K562 (cell line): ENCODE data around the gene USP11. TPM values are rescaled to one million over a fixed set of nuclear protein-coding genes. Genes with fewer than 3 reads are reported as not detected.
A peak's percentile ranks its signal among the peaks of the same experiment; 100 is the strongest.

Experiments used
- CTBP1 ChIP-seq: fragments of 450-650 bp; IDR thresholded peaks from 2 replicates; pipeline ENCODE4 v1.6.1; 2016; ENCODE audit warnings: borderline replicate concordance
- ELF2 ChIP-seq: fragments of 250-450 bp; sonication (Bioruptor Pico); IDR thresholded peaks from 2 replicates; pipeline ENCODE4 v1.5.0; 2021; ENCODE audit warnings: mild to moderate bottlenecking
- FOSL1 ChIP-seq: fragments of 200-800 bp; sonication (Bioruptor generic); conservative IDR thresholded peaks from 2 replicates; pipeline ENCODE4 v1.6.1; 2016; ENCODE audit warnings: missing genetic modification characterization, missing compliant biosample characterization
- FOXA1 ChIP-seq: fragments of 450-650 bp; IDR thresholded peaks from 2 replicates; pipeline ENCODE4 v1.6.1; 2016; ENCODE audit warnings: mild to moderate bottlenecking, borderline replicate concordance
- MEIS2 ChIP-seq: fragments of 450-650 bp; IDR thresholded peaks from 2 replicates; pipeline ENCODE4 v1.6.1; 2014; ENCODE audit warnings: mild to moderate bottlenecking; ENCODE audit not compliant: partially characterized antibody
- NONO ChIP-seq, 2 experiments: fragments of 200-400 bp in 1 of 2; fragments of 450-650 bp in 1 of 2; formaldehyde crosslinking in 1 of 2; IDR thresholded peaks; 2 replicates each; pipeline ENCODE4 v1.6.1; 2017; ENCODE audit warnings: low read depth in 2 of 2, mild to moderate bottlenecking in 2 of 2, moderate library complexity in 2 of 2, low read length in 1 of 2
- NR3C1 ChIP-seq: sonication (generic); formaldehyde crosslinking; IDR thresholded peaks from 2 replicates; pipeline ENCODE4 v1.8.1; 2022; ENCODE audit warnings: missing genetic modification reagents
- PML ChIP-seq: IDR thresholded peaks from 2 replicates; pipeline ENCODE4 v1.6.1; 2012; ENCODE audit warnings: low read length, inconsistent platforms
- POLR2G ChIP-seq: fragments of 200-400 bp; formaldehyde crosslinking; IDR thresholded peaks from 2 replicates; pipeline ENCODE4 v1.6.1; 2017; ENCODE audit warnings: low read depth, mild to moderate bottlenecking, antibody characterized with exemption, low read length, moderate library complexity
- POLR2H ChIP-seq: IDR thresholded peaks from 2 replicates; pipeline ENCODE4 v1.6.1; 2016; ENCODE audit warnings: missing genetic modification characterization, low read depth, mild to moderate bottlenecking, control low read depth, missing compliant biosample characterization, moderate library complexity
- SMAD4 ChIP-seq: fragments of 250-450 bp; sonication (Bioruptor Pico); conservative IDR thresholded peaks from 2 replicates; pipeline ENCODE4 v1.8.0; 2021; ENCODE audit warnings: inconsistent platforms, mild to moderate bottlenecking, moderate library complexity
- SMC3 ChIP-seq: conservative IDR thresholded peaks from 2 replicates; pipeline ENCODE4 v1.6.1; 2011; ENCODE audit warnings: low read depth, low read length, improper control_type of control experiment; ENCODE audit not compliant: insufficient read depth
- TAF1 ChIP-seq: IDR thresholded peaks from 2 replicates; pipeline ENCODE4 v1.6.1; 2011; ENCODE audit warnings: mild to moderate bottlenecking, low read length, moderate library complexity; ENCODE audit not compliant: insufficient read depth, control insufficient read depth, severe bottlenecking; ENCODE audit errors: extremely low read depth
- ZNF143 ChIP-seq: sonication (generic); formaldehyde crosslinking; IDR thresholded peaks from 2 replicates; pipeline ENCODE4 v1.9.0; 2022; ENCODE audit warnings: mild to moderate bottlenecking, missing genetic modification reagents
- ZNF146 ChIP-seq: IDR thresholded peaks from one replicate; pipeline ENCODE4 v1.6.1; 2018; ENCODE audit warnings: missing compliant biosample characterization; ENCODE audit not compliant: unreplicated experiment
- ZNF586 ChIP-seq: fragments of 450-650 bp; formaldehyde crosslinking; conservative IDR thresholded peaks from 2 replicates; pipeline ENCODE4 v1.4.0; 2020; ENCODE audit warnings: mild to moderate bottlenecking, moderate library complexity
- ZNF766 ChIP-seq: fragments of 200-800 bp; sonication (Bioruptor generic); conservative IDR thresholded peaks from 2 replicates; pipeline ENCODE4 v1.6.1; 2016; ENCODE audit warnings: missing genetic modification characterization, missing compliant biosample characterization
- ZSCAN32 ChIP-seq: fragments of 450-650 bp; formaldehyde crosslinking; IDR thresholded peaks from 2 replicates; pipeline ENCODE4 v1.4.0; 2020; ENCODE audit warnings: mild to moderate bottlenecking, moderate library complexity
- polyA plus RNA-seq, 8 experiments: library from polyadenylated mRNA; depleted of rRNA in 4 of 8; stranded (reverse) in 5 of 8; unstranded in 3 of 8; fragments of >200 nt; fragmentation: Nextera tagmentation in 2 of 8; fragmentation: Illumina TruSeq in 1 of 8; extraction: Ambion mirVana in 2 of 8; extraction: Trizol in 1 of 8; gene quantifications; 2 replicates each; pipeline versions ENCODE4 v1.2.1 to v1.2.3, GENCODE V29; 2011 to 2014; ENCODE audit warnings: inconsistent platforms in 1 of 8, missing spikeins in 1 of 8
- total RNA-seq, 7 experiments: library from RNA; depleted of rRNA in 6 of 7; stranded (reverse); fragments of >200 nt in 6 of 7; fragmentation: Illumina TruSeq in 2 of 7; extraction: Trizol in 2 of 7; gene quantifications; 2 replicates each; pipeline versions ENCODE4 v1.2.1 to v1.2.3, GENCODE V29; 2011 to 2021; ENCODE audit warnings: low replicate concordance in 1 of 7
- TF ChIP-seq, protein P1 (sequence below): sonication (generic); formaldehyde crosslinking; IDR thresholded peaks from 2 replicates; pipeline ENCODE4 v1.8.0; 2022; ENCODE audit warnings: mild to moderate bottlenecking, missing genetic modification reagents
- TF ChIP-seq, protein P2 (sequence below): sonication (generic); formaldehyde crosslinking; IDR thresholded peaks from 2 replicates; pipeline ENCODE4 v1.5.0; 2020; ENCODE audit warnings: missing genetic modification reagents
- TF ChIP-seq, protein P3 (sequence below), 3 experiments: fragments of 200-800 bp in 1 of 3; sonication (Bioruptor generic) in 1 of 3; sonication (generic) in 1 of 3; formaldehyde crosslinking in 1 of 3; IDR thresholded peaks; 2 replicates each; pipeline versions ENCODE4 v1.6.1 to v1.8.0; 2016 to 2022; ENCODE audit warnings: mild to moderate bottlenecking in 2 of 3, missing compliant biosample characterization in 2 of 3, missing genetic modification characterization in 2 of 3, missing genetic modification reagents in 1 of 3
- TF ChIP-seq, protein P4 (sequence below): sonication (generic); formaldehyde crosslinking; IDR thresholded peaks from 2 replicates; pipeline ENCODE4 v1.8.1; 2022; ENCODE audit warnings: missing genetic modification reagents
- TF ChIP-seq, protein P5 (sequence below): sonication (generic); formaldehyde crosslinking; IDR thresholded peaks from 2 replicates; pipeline ENCODE4 v1.8.0; 2022; ENCODE audit warnings: missing genetic modification reagents, mild to moderate bottlenecking, borderline replicate concordance

Gene USP11
- total and polyA plus RNA-seq, 9 of the 15 experiments (the other 6 are each of a cell fraction or from before 2014, with no cell fraction given), result 2.5 to 29.0 (median 11.7) TPM

DNA sequence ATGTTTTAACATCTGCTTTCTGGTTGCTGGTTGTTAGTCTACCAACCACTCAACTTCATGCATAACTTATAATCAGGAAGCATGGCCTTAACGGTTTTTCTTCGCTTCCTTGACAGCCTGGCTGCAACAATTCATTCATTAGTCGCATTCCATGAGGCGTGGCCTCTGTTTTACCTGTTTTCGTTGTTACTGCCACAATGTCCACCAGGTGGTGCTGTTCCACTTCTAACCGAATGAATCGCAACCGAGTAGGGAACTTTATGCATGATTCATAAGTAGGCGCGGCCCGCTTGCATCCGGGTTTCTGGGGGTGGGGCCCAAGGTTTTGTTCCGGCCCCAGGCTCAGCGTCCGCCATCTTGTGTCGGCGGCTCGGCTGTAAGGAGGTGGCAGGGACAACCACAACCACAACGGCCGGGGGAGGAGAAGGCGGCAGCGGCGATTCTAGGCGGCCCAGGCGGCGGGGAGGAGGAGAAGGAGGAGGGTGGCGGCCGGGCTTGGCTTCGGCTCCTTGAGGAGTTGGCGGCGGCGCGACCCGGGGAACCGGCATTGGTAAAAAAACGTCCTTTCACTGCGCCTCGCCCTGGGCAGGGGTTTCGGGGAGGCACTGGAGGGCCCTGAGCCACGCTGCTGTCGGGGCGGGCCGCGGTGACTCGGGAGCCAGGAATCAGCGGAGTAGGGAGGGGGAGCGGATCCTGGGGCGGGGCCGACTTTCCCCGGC is 39.2 kb upstream of the USP11 start, which contains the start of gene UBA1 (continued):
- TF ChIP-seq NONO (IDR thresholded peaks at IDR 0.05; ENCODE audit: low read depth in 2 of 2, low read length in 1 of 2) (0 out of 4 replicates have a peak, but pooled peaks of 1 of the 2 experiments have one; percentile 32), POLR2G (peak; percentile 97), CTBP1 (no peak; the same call in 1 of the 2 replicates), ZNF766 (CRISPR knock-in tag) (no peak), FOSL1 (tag) (peak; percentile 80), MEIS2 (peak; percentile 66), ZNF586 (CRISPR knock-in tag) (no peak), TAF1 (peak; percentile 77), NR3C1 (CRISPR knock-in tag) (no peak), POLR2H (tag) (peak; percentile 83), ELF2 (CRISPR knock-in tag) (no peak), FOXA1 (no peak), SMC3 (peak; percentile 89), SMAD4 (CRISPR knock-in tag) (0 out of 2 replicates have a peak, but pooled peaks have one; percentile 20), ZNF146 (CRISPR knock-in tag) (no peak), ZSCAN32 (CRISPR knock-in tag) (no peak), ZNF143 (CRISPR knock-in tag) (no peak), PML (peak; percentile 75; the same call in 1 of the 2 replicates)
- TF ChIP-seq, protein P1, sequence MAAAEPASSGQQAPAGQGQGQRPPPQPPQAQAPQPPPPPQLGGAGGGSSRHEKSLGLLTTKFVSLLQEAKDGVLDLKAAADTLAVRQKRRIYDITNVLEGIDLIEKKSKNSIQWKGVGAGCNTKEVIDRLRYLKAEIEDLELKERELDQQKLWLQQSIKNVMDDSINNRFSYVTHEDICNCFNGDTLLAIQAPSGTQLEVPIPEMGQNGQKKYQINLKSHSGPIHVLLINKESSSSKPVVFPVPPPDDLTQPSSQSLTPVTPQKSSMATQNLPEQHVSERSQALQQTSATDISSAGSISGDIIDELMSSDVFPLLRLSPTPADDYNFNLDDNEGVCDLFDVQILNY, result no peak
- TF ChIP-seq, protein P2, sequence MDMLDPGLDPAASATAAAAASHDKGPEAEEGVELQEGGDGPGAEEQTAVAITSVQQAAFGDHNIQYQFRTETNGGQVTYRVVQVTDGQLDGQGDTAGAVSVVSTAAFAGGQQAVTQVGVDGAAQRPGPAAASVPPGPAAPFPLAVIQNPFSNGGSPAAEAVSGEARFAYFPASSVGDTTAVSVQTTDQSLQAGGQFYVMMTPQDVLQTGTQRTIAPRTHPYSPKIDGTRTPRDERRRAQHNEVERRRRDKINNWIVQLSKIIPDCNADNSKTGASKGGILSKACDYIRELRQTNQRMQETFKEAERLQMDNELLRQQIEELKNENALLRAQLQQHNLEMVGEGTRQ (CRISPR knock-in tag), result no peak
- TF ChIP-seq, protein P3, sequence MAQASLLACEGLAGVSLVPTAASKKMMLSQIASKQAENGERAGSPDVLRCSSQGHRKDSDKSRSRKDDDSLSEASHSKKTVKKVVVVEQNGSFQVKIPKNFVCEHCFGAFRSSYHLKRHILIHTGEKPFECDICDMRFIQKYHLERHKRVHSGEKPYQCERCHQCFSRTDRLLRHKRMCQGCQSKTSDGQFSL (CRISPR knock-in tag; IDR thresholded peaks at IDR 0.05), result no peak
- TF ChIP-seq, protein P3 (tag; IDR thresholded peaks at IDR 0.05), result no peak
- TF ChIP-seq, protein P4, sequence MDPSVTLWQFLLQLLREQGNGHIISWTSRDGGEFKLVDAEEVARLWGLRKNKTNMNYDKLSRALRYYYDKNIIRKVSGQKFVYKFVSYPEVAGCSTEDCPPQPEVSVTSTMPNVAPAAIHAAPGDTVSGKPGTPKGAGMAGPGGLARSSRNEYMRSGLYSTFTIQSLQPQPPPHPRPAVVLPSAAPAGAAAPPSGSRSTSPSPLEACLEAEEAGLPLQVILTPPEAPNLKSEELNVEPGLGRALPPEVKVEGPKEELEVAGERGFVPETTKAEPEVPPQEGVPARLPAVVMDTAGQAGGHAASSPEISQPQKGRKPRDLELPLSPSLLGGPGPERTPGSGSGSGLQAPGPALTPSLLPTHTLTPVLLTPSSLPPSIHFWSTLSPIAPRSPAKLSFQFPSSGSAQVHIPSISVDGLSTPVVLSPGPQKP, result no peak
- TF ChIP-seq, protein P5, sequence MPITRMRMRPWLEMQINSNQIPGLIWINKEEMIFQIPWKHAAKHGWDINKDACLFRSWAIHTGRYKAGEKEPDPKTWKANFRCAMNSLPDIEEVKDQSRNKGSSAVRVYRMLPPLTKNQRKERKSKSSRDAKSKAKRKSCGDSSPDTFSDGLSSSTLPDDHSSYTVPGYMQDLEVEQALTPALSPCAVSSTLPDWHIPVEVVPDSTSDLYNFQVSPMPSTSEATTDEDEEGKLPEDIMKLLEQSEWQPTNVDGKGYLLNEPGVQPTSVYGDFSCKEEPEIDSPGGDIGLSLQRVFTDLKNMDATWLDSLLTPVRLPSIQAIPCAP (CRISPR knock-in tag), result no peak
